Dermis blood vessel endothelial cell (primary cell): ENCODE data around the gene HUS1. TPM values are rescaled to one million over a fixed set of nuclear protein-coding genes. Genes with fewer than 3 reads are reported as not detected.
"Not testable (repeated sequence)": the region's sequence is repeated elsewhere in the genome, so short reads cannot be mapped to it uniquely, and the experiment has no call there.

Source experiments
- DNase-seq: peaks from one replicate; pipeline ENCODE4 v3.0.0; 2010
- total RNA-seq: library from RNA; depleted of rRNA; stranded (reverse); fragments of >200 nt; gene quantifications from 2 replicates; pipeline ENCODE4 v1.2.3, GENCODE V29; 2014

Gene HUS1
- total RNA-seq, 1 donor from 2014 or later, result 16.8 TPM

GRCh38 chr7:47943676-47944474 is 35.5 kb downstream of the HUS1 start:
- peak; percentile 37 for DNase-seq

- not testable (repeated sequence) for DNase-seq
Observed at GRCh38 chr7:47942651-47943050, 36.8 kb downstream of the HUS1 start.

GRCh38 chr7:47942132-47942531 is 37.3 kb downstream of the HUS1 start:
- DNase-seq, result peak; percentile 38

GRCh38 chr7:47941136-47941844 is 38.1 kb downstream of the HUS1 start:
- peak; percentile 91 for DNase-seq

GRCh38 chr7:47940088-47941013 is 39.1 kb downstream of the HUS1 start:
- peak; percentile 64 for DNase-seq

- DNase-seq, result no peak
Observed at GRCh38 chr7:47939425-47940036, 39.9 kb downstream of the HUS1 start.

GRCh38 chr7:47938574-47939165 is 40.7 kb downstream of the HUS1 start:
- no peak for DNase-seq

GRCh38 chr7:47937711-47938573 is 41.5 kb downstream of the HUS1 start:
- no peak for DNase-seq

- no peak for DNase-seq
Observed at GRCh38 chr7:47937065-47937687, 42.2 kb downstream of the HUS1 start.

- DNase-seq, result no peak
Observed at GRCh38 chr7:47936323-47936722, 43.1 kb downstream of the HUS1 start.

- DNase-seq, result no peak
Observed at GRCh38 chr7:47935336-47935735, 44.1 kb downstream of the HUS1 start.

GRCh38 chr7:47934831-47935230 is 44.6 kb downstream of the HUS1 start:
- no peak for DNase-seq

- DNase-seq, result no peak
Observed at GRCh38 chr7:47933215-47933614, 46.2 kb downstream of the HUS1 start.

GRCh38 chr7:47932466-47933037 is 46.9 kb downstream of the HUS1 start:
- DNase-seq, result no peak

GRCh38 chr7:47932016-47932415 is 47.4 kb downstream of the HUS1 start:
- no peak for DNase-seq

GRCh38 chr7:47931005-47932004 is 48.1 kb downstream of the HUS1 start:
- no peak for DNase-seq

GRCh38 chr7:47924266-47924665 is 55.1 kb downstream of the HUS1 start:
- no peak for DNase-seq

- DNase-seq, result not testable (repeated sequence)
Observed at GRCh38 chr7:47923081-47923875, 56.1 kb downstream of the HUS1 start.
